Caco-2 (cell line): Measurements from ENCODE around the gene GET3. TPM values are rescaled to one million over a fixed set of nuclear protein-coding genes. Genes with fewer than 3 reads are reported as not detected.
A peak's percentile ranks its signal among the peaks of the same experiment; 100 is the strongest.
"Not testable (repeated sequence)": the region's sequence is repeated elsewhere in the genome, so short reads cannot be mapped to it uniquely, and the experiment has no call there.

ENCODE experiments used
- BruUV-seq: library from RNA; stranded (reverse); fragments of 400-500 nt; replicated peaks from 2 replicates; lab custom pipeline; 2021; lab: Mats Ljungman, UMichigan
- CTCF ChIA-PET: fragments of 300-600 bp; sonication (Branson Sonifier 250); formaldehyde crosslinking; loops from one replicate; lab custom pipeline; 2022; ENCODE audit warnings: antibody characterized with exemption; lab: Charles Lee
- POLR2A ChIA-PET: fragments of 300-600 bp; sonication (Branson Sonifier 250); formaldehyde crosslinking; loops from one replicate; lab custom pipeline; 2022; ENCODE audit warnings: antibody characterized with exemption; lab: Charles Lee
- DNase-seq, 2 experiments: peaks; one replicate each; pipeline versions ENCODE4 v3.0.0 to v3.0.0-alpha.2; 2020 to 2022
- H3K27me3 ChIP-seq: replicated peaks from 2 replicates; pipeline ENCODE4 v1.6.0; 2011; ENCODE audit warnings: low read length; ENCODE audit not compliant: control insufficient read depth, insufficient read depth
- H3K36me3 ChIP-seq: 2 replicates; pipeline ENCODE4 v1.5.1; 2011; ENCODE audit warnings: low read length; ENCODE audit not compliant: control insufficient read depth, insufficient read depth
- H3K4me1 ChIP-seq: fragments of 250-450 bp; sonication (Bioruptor Pico); 2 replicates; pipeline ENCODE4 v1.5.1; 2020; ENCODE audit warnings: mild to moderate bottlenecking
- H3K4me3 ChIP-seq: 2 replicates; pipeline ENCODE4 v1.5.1; 2011; ENCODE audit warnings: low read depth, mild to moderate bottlenecking, control low read depth, low read length
- H3K9me3 ChIP-seq: fragments of 250-450 bp; sonication (Bioruptor Pico); 2 replicates; pipeline ENCODE4 v1.5.1; 2020; ENCODE audit warnings: mild to moderate bottlenecking, moderate library complexity
- H3K27ac Mint-ChIP-seq: one replicate; pipeline ENCODE4 v1.8.0; 2022; ENCODE audit warnings: mixed read lengths; ENCODE audit not compliant: unreplicated experiment
- H3K27me3 Mint-ChIP-seq: one replicate; pipeline ENCODE4 v1.8.0; 2022; ENCODE audit warnings: mixed read lengths; ENCODE audit not compliant: insufficient read depth, unreplicated experiment
- H3K36me3 Mint-ChIP-seq: one replicate; pipeline ENCODE4 v1.8.0; 2022; ENCODE audit warnings: mild to moderate bottlenecking, mixed read lengths; ENCODE audit not compliant: insufficient read depth, unreplicated experiment
- H3K4me1 Mint-ChIP-seq: one replicate; pipeline ENCODE4 v1.8.0; 2022; ENCODE audit warnings: low read depth, mixed read lengths; ENCODE audit not compliant: unreplicated experiment
- H3K4me3 Mint-ChIP-seq: one replicate; pipeline ENCODE4 v1.8.0; 2022; ENCODE audit warnings: mild to moderate bottlenecking, moderate library complexity, mixed read lengths; ENCODE audit not compliant: unreplicated experiment
- H3K9me3 Mint-ChIP-seq: one replicate; pipeline ENCODE4 v1.8.0; 2022; ENCODE audit warnings: mixed read lengths; ENCODE audit not compliant: unreplicated experiment
- intact Hi-C: fragments of 100-400 bp; cut with micrococcal nuclease; formaldehyde crosslinking; loops from one replicate; pipeline ENCODE4 v1.10.0; 2022; ENCODE audit not compliant: unreplicated experiment
- total RNA-seq: library from RNA; stranded (reverse); gene quantifications from 2 replicates; pipeline ENCODE4 v1.2.3, GENCODE V29; 2022
- TF ChIP-seq, protein P1 (sequence below), 2 experiments: fragments of 200-600 bp in 1 of 2; IDR thresholded peaks; 1 replicate in 1 of 2; 2 replicates in 1 of 2; pipeline versions ENCODE4 v1.5.1 to v1.8.0; 2011 to 2022; ENCODE audit warnings: antibody characterized with exemption in 1 of 2, control low read depth in 1 of 2, inconsistent platforms in 1 of 2, low read depth in 1 of 2, low read length in 1 of 2, mild to moderate bottlenecking in 1 of 2, moderate library complexity in 1 of 2; ENCODE audit not compliant: insufficient read depth in 1 of 2, severe bottlenecking in 1 of 2, unreplicated experiment in 1 of 2

Gene GET3
- total RNA-seq, 1 experiment from 2014 or later: 57.1 TPM

- Mint-ChIP-seq H3K36me3 (peaks cover 59% of the 10 kb centered on the region), H3K4me1 (peaks cover 14% of the 10 kb centered on the region), H3K27me3 (no peaks in the 10 kb centered on the region), H3K27ac (peak within 1 kb of the TSS; percentile 77), H3K4me3 (peak within 1 kb of the TSS; percentile 91), H3K9me3 (no peaks in the 10 kb centered on the region)
- Histone ChIP-seq H3K4me1 (0 out of 2 replicates have a peak, but pooled peaks cover 8% of the 10 kb centered on the region), H3K36me3 (peaks cover 2% of the 10 kb centered on the region; the same call in 1 of the 2 replicates), H3K27me3 (no peaks in the 10 kb centered on the region), H3K4me3 (peak within 1 kb of the TSS; percentile 92), H3K9me3 (no peaks in the 10 kb centered on the region)
- peak; percentile 76 to 80 for DNase-seq
- TF ChIP-seq, protein P1, sequence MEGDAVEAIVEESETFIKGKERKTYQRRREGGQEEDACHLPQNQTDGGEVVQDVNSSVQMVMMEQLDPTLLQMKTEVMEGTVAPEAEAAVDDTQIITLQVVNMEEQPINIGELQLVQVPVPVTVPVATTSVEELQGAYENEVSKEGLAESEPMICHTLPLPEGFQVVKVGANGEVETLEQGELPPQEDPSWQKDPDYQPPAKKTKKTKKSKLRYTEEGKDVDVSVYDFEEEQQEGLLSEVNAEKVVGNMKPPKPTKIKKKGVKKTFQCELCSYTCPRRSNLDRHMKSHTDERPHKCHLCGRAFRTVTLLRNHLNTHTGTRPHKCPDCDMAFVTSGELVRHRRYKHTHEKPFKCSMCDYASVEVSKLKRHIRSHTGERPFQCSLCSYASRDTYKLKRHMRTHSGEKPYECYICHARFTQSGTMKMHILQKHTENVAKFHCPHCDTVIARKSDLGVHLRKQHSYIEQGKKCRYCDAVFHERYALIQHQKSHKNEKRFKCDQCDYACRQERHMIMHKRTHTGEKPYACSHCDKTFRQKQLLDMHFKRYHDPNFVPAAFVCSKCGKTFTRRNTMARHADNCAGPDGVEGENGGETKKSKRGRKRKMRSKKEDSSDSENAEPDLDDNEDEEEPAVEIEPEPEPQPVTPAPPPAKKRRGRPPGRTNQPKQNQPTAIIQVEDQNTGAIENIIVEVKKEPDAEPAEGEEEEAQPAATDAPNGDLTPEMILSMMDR (IDR thresholded peaks at IDR 0.05; ENCODE audit: insufficient read depth in 1 of 2, low read depth in 1 of 2, low read length in 1 of 2, severe bottlenecking in 1 of 2, unreplicated experiment in 1 of 2): no peak
- ChIA-PET POLR2A (interaction anchor here (0.7 to 1.4 kb wide), 3 partner anchors 10 to 69 kb away, joined by 3 to 8 read pairs (median 4); partner anchors contain the start of genes GET3 and TRIR), CTCF (interaction anchor here (0.6 to 1.7 kb wide), 5 partner anchors 10 to 67 kb away, joined by 3 to 11 read pairs (median 3); partner anchors contain the start of genes JUNB and TRIR)
- no TSS peak for BruUV-seq
- intact Hi-C loops: loop anchor here (1.0 to 5.0 kb wide), 2 partner anchors 10 to 53 kb away; partner anchors contain the start of genes HOOK2 and TRIR
Measured at GRCh38 chr19:12723641-12724426, 13.5 kb upstream of the GET3 start, which contains the start of gene TNPO2. Gene TNPO2, minus strand, starts transcription at chr19:12723932. Its CDS starts 2,955 bp downstream, at chr19:12720977.

DNA sequence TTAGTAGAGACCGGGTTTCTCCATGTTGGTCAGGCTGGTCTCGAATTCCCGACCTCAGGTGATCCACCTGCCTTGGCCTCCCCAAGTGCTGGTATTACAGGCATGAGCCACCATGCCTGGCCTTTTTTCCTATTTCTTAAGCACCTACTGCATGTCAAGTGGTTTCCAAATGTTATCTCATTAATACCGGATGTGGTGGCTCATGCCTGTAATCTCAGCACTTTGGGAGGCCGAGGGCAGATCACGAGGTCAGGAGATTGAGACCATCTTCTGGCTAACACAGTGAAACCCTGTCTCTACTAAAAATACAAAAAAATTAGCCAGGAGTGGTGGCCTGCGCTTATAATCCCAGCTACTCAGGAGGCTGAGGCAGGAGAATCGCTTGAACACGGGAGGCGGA is 11.7 kb upstream of the GET3 start:
- H3K27ac Mint-ChIP-seq, BruUV-seq, H3K36me3 ChIP-seq, POLR2A ChIA-PET, H3K27me3 ChIP-seq, intact Hi-C loops, H3K9me3 ChIP-seq, H3K4me3 Mint-ChIP-seq, H3K9me3 Mint-ChIP-seq, H3K4me3 ChIP-seq, H3K27me3 Mint-ChIP-seq, H3K4me1 ChIP-seq, DNase-seq: not testable (repeated sequence)
- peaks cover 14% of the 10 kb centered on the region for H3K4me1 Mint-ChIP-seq
- CTCF ChIA-PET: interaction anchor here (1.0 kb wide), 1 partner anchor 32 kb away, joined by 4 read pairs; no protein-coding TSS in a partner anchor
- H3K36me3 Mint-ChIP-seq: peaks cover 64% of the 10 kb centered on the region

GRCh38 chr19:12726988-12727316 is 10.3 kb upstream of the GET3 start:
- POLR2A ChIA-PET: no interaction called here
- no TSS peak for BruUV-seq
- TF ChIP-seq, protein P1 (IDR thresholded peaks at IDR 0.05; ENCODE audit: insufficient read depth in 1 of 2, low read depth in 1 of 2, low read length in 1 of 2, severe bottlenecking in 1 of 2, unreplicated experiment in 1 of 2): no peak
- H3K36me3 ChIP-seq: peaks cover 1% of the 10 kb centered on the region
- no peak overlapping the region for H3K4me3 ChIP-seq
- H3K4me3 Mint-ChIP-seq: no peak overlapping the region
- no peaks in the 10 kb centered on the region for H3K4me1 ChIP-seq
- H3K27me3 Mint-ChIP-seq: no peaks in the 10 kb centered on the region
- H3K9me3 ChIP-seq: no peaks in the 10 kb centered on the region
- H3K36me3 Mint-ChIP-seq: peaks cover 60% of the 10 kb centered on the region
- H3K4me1 Mint-ChIP-seq: peaks cover 8% of the 10 kb centered on the region
- intact Hi-C loops: no loop called here
- no peak for DNase-seq
- H3K27me3 ChIP-seq: no peaks in the 10 kb centered on the region
- no peaks in the 10 kb centered on the region for H3K9me3 Mint-ChIP-seq
- H3K27ac Mint-ChIP-seq: no peak overlapping the region
- CTCF ChIA-PET: no interaction called here
